GM12873 (cell line): ENCODE measurements around the gene FEN1.
A peak's percentile ranks its signal among the peaks of the same experiment; 100 is the strongest.

Experiments used
- TF ChIP-seq, protein P1 (sequence below): IDR thresholded peaks from 2 replicates; pipeline ENCODE4 v1.5.1; 2012; ENCODE audit warnings: low read depth, mild to moderate bottlenecking, moderate library complexity, low read length, control low read depth; ENCODE audit not compliant: insufficient read depth; ENCODE audit errors: missing control alignments

Gene FEN1

GRCh38 chr11:61771985-61772455 is 20.7 kb upstream of the FEN1 start:
- TF ChIP-seq, protein P1, sequence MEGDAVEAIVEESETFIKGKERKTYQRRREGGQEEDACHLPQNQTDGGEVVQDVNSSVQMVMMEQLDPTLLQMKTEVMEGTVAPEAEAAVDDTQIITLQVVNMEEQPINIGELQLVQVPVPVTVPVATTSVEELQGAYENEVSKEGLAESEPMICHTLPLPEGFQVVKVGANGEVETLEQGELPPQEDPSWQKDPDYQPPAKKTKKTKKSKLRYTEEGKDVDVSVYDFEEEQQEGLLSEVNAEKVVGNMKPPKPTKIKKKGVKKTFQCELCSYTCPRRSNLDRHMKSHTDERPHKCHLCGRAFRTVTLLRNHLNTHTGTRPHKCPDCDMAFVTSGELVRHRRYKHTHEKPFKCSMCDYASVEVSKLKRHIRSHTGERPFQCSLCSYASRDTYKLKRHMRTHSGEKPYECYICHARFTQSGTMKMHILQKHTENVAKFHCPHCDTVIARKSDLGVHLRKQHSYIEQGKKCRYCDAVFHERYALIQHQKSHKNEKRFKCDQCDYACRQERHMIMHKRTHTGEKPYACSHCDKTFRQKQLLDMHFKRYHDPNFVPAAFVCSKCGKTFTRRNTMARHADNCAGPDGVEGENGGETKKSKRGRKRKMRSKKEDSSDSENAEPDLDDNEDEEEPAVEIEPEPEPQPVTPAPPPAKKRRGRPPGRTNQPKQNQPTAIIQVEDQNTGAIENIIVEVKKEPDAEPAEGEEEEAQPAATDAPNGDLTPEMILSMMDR, result no peak

- TF ChIP-seq, protein P1, result no peak
Observed at GRCh38 chr11:61773356-61773755, 19.4 kb upstream of the FEN1 start.

- TF ChIP-seq, protein P1, result no peak
Observed at GRCh38 chr11:61773809-61774208, 18.9 kb upstream of the FEN1 start.

DNA sequence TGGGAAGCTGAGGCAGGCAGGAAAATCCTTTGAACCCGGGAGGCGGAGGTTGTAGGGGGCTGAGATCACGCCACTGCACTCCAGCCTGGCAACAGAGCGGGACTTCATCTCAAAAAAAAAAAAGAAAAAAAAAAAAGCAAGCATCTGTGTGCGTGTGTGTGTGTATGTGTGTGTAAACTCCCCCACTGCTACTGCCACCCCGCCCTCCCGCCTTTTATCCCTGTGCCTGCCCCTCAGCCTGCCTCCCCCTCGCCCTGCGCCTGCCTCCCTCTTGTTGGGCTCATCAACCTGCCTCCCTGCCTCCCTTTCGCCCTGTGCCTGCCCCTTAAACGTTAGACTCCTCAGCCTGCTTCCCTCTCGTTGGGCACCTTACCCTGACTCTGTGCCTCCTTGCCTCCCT is 18.3 kb upstream of the FEN1 start:
- TF ChIP-seq, protein P1, result no peak

- TF ChIP-seq, protein P1, result no peak
Observed at GRCh38 chr11:61775106-61775505, 17.6 kb upstream of the FEN1 start.

GRCh38 chr11:61775606-61776554 is 16.8 kb upstream of the FEN1 start:
- TF ChIP-seq, protein P1, result no peak

GRCh38 chr11:61776561-61777075 is 16.1 kb upstream of the FEN1 start:
- TF ChIP-seq, protein P1, result peak; percentile 84
